BE2C (cell line): ENCODE data around the gene PRDM5.
A peak's percentile ranks its signal among the peaks of the same experiment; 100 is the strongest.

Experiments
- DNase-seq: peaks from one replicate; pipeline ENCODE4 v3.0.0-alpha.2; 2020
- H3K27me3 ChIP-seq: fragments of 250-450 bp; sonication (Bioruptor Pico); 2 replicates; pipeline ENCODE4 v1.5.1; 2020; ENCODE audit warnings: mild to moderate bottlenecking
- H3K36me3 ChIP-seq: fragments of 250-450 bp; sonication (Bioruptor Pico); 2 replicates; pipeline ENCODE4 v1.5.1; 2020; ENCODE audit warnings: mild to moderate bottlenecking
- H3K4me1 ChIP-seq: fragments of 250-450 bp; sonication (Bioruptor Pico); 2 replicates; pipeline ENCODE4 v1.5.1; 2020
- H3K4me3 ChIP-seq: 2 replicates; pipeline ENCODE4 v1.5.1; 2011; ENCODE audit warnings: low read depth, low read length
- H3K9me3 ChIP-seq: fragments of 250-450 bp; sonication (Bioruptor Pico); 2 replicates; pipeline ENCODE4 v1.5.1; 2020
- CTCF ChIP-seq: IDR thresholded peaks from 2 replicates; pipeline ENCODE4 v1.5.1; 2012; ENCODE audit warnings: mild to moderate bottlenecking, low read depth, low read length

Gene PRDM5

GRCh38 chr4:120926358-120927025, 4.0 kb upstream of the PRDM5 start:
- no peak for TF ChIP-seq CTCF
- Histone ChIP-seq H3K4me1 (peaks cover under 1% of the 10 kb centered on the region; the same call in 1 of the 2 replicates), H3K9me3 (no peaks in the 10 kb centered on the region), H3K27me3 (no peaks in the 10 kb centered on the region), H3K4me3 (no peak overlapping the region), H3K36me3 (no peaks in the 10 kb centered on the region)
- DNase-seq: no peak

- no peak for DNase-seq
- Histone ChIP-seq H3K9me3 (no peaks in the 10 kb centered on the region), H3K36me3 (no peaks in the 10 kb centered on the region), H3K4me3 (no peak overlapping the region), H3K27me3 (no peaks in the 10 kb centered on the region), H3K4me1 (peaks cover 4% of the 10 kb centered on the region; the same call in 1 of the 2 replicates)
- TF ChIP-seq CTCF: no peak
Observed at GRCh38 chr4:120924931-120925330, 2.4 kb upstream of the PRDM5 start.

- peak overlapping the region; percentile 80 for H3K4me3 ChIP-seq
- no peak for DNase-seq
- H3K36me3 ChIP-seq: no peaks in the 10 kb centered on the region
- H3K9me3 ChIP-seq: no peaks in the 10 kb centered on the region
- no peak for TF ChIP-seq CTCF
- H3K27me3 ChIP-seq: no peaks in the 10 kb centered on the region
- peaks cover 5% of the 10 kb centered on the region for H3K4me1 ChIP-seq
Observed at GRCh38 chr4:120923207-120923522, 639 bp upstream of the PRDM5 start.

GRCh38 chr4:120921456-120922380, 808 bp downstream of the PRDM5 start:
- no peak for TF ChIP-seq CTCF
- peaks cover 8% of the 10 kb centered on the region for H3K4me1 ChIP-seq
- no peaks in the 10 kb centered on the region for H3K36me3 ChIP-seq
- H3K9me3 ChIP-seq: no peaks in the 10 kb centered on the region
- DNase-seq: peak; percentile 69
- H3K27me3 ChIP-seq: no peaks in the 10 kb centered on the region
- peak overlapping the region; percentile 80 for H3K4me3 ChIP-seq

GRCh38 chr4:120920666-120921065, 1.9 kb downstream of the PRDM5 start:
- peaks cover 8% of the 10 kb centered on the region for H3K4me1 ChIP-seq
- no peaks in the 10 kb centered on the region for H3K27me3 ChIP-seq
- DNase-seq: no peak
- H3K9me3 ChIP-seq: no peaks in the 10 kb centered on the region
- H3K36me3 ChIP-seq: no peaks in the 10 kb centered on the region
- no peak overlapping the region for H3K4me3 ChIP-seq
- no peak for TF ChIP-seq CTCF

- H3K4me1 ChIP-seq: peaks cover 8% of the 10 kb centered on the region
- TF ChIP-seq CTCF: peak; percentile 21
- no peaks in the 10 kb centered on the region for H3K36me3 ChIP-seq
- no peak overlapping the region for H3K4me3 ChIP-seq
- no peaks in the 10 kb centered on the region for H3K9me3 ChIP-seq
- DNase-seq: no peak
- H3K27me3 ChIP-seq: no peaks in the 10 kb centered on the region
Observed at GRCh38 chr4:120919358-120919757, 3.2 kb downstream of the PRDM5 start.
